K562 (cell line): ENCODE data around the gene CD84. TPM values are rescaled to one million over a fixed set of nuclear protein-coding genes. Genes with fewer than 3 reads are reported as not detected.

Experiments
- CHD2 ChIP-seq: IDR thresholded peaks from 2 replicates; pipeline ENCODE4 v1.6.1; 2011; ENCODE audit warnings: low read depth, low read length
- KAT2B ChIP-seq: IDR thresholded peaks from one replicate; pipeline ENCODE4 v1.6.1; 2012; ENCODE audit warnings: low read depth, mild to moderate bottlenecking, control low read depth, inconsistent platforms, low read length, moderate library complexity
- LEF1 ChIP-seq: fragments of 450-650 bp; IDR thresholded peaks from 2 replicates; pipeline ENCODE4 v1.6.1; 2016; ENCODE audit warnings: mild to moderate bottlenecking
- MEIS2 ChIP-seq: fragments of 450-650 bp; IDR thresholded peaks from 2 replicates; pipeline ENCODE4 v1.6.1; 2014; ENCODE audit warnings: mild to moderate bottlenecking; ENCODE audit not compliant: partially characterized antibody
- TRIM24 ChIP-seq, 2 experiments: fragments of 450-650 bp; IDR thresholded peaks; 2 replicates each; pipeline ENCODE4 v1.6.1; 2016
- polyA plus RNA-seq, 8 experiments: library from polyadenylated mRNA; depleted of rRNA in 4 of 8; stranded (reverse) in 5 of 8; unstranded in 3 of 8; fragments of >200 nt; fragmentation: Nextera tagmentation in 2 of 8; fragmentation: Illumina TruSeq in 1 of 8; extraction: Ambion mirVana in 2 of 8; extraction: Trizol in 1 of 8; gene quantifications; 2 replicates each; pipeline versions ENCODE4 v1.2.1 to v1.2.3, GENCODE V29; 2011 to 2014; ENCODE audit warnings: inconsistent platforms in 1 of 8, missing spikeins in 1 of 8
- total RNA-seq, 7 experiments: library from RNA; depleted of rRNA in 6 of 7; stranded (reverse); fragments of >200 nt in 6 of 7; fragmentation: Illumina TruSeq in 2 of 7; extraction: Trizol in 2 of 7; gene quantifications; 2 replicates each; pipeline versions ENCODE4 v1.2.1 to v1.2.3, GENCODE V29; 2011 to 2021; ENCODE audit warnings: low replicate concordance in 1 of 7
- TF ChIP-seq, protein P1 (sequence below): fragments of 450-650 bp; IDR thresholded peaks from 2 replicates; pipeline ENCODE4 v1.6.1; 2016; ENCODE audit warnings: low read depth, mild to moderate bottlenecking, moderate library complexity
- TF ChIP-seq, protein P2 (sequence below), 2 experiments: fragments of 450-650 bp; formaldehyde crosslinking in 1 of 2; IDR thresholded peaks; 2 replicates each; pipeline versions ENCODE4 v1.4.0 to v1.6.1; 2014 to 2020; ENCODE audit warnings: mild to moderate bottlenecking in 2 of 2, borderline replicate concordance in 1 of 2, low read depth in 1 of 2
- TF ChIP-seq, protein P3 (sequence below): sonication (generic); formaldehyde crosslinking; IDR thresholded peaks from 2 replicates; pipeline ENCODE4 v1.8.1; 2022; ENCODE audit warnings: missing genetic modification reagents
- TF ChIP-seq, protein P4 (sequence below): sonication (generic); formaldehyde crosslinking; IDR thresholded peaks from 2 replicates; pipeline ENCODE4 v1.4.0; 2020; ENCODE audit warnings: mild to moderate bottlenecking, missing genetic modification reagents
- TF ChIP-seq, protein P5 (sequence below): sonication (generic); formaldehyde crosslinking; IDR thresholded peaks from 2 replicates; pipeline ENCODE4 v1.8.0; 2023; ENCODE audit warnings: mild to moderate bottlenecking, missing genetic modification reagents

Gene CD84
- total and polyA plus RNA-seq, 9 of the 15 experiments (the other 6 are each of a cell fraction or from before 2014, with no cell fraction given): 0.82 to 6.8 (median 2.0) TPM

DNA sequence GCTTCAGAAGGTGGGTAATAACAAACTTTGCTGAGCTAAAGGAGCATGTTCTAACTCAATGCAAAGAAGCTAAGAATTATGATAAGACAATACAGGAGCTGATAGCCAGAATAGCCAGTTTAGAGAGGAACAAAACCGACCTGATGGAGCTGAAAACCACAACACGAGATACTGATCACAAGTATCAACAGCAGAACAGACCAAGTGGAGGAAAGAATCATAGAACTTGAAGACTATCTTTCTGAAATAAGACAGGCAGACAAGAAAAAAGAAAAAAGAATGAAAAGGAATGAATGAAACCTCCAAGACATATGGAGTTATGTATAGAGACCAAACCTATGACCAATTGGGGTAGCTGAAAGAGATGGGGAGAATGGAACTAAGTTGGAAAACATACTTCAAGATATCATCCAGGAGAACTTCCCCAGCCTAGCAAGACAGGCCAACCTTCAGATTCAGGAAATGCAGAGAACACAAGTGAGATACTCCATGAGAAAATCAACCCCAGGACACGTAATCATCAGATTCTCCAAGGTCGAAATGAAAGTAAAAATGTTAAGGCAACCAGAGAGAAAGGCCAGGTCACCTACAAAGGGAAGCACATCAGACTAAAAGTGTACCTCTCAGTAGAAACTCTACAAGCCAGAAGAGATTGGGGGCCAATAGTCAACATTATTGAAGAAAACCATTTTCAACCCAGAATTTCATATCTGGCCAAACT lies 20.5 kb downstream of the CD84 start (continued):
- TF ChIP-seq TRIM24 (IDR thresholded peaks at IDR 0.05) (0 out of 4 replicates have a peak, but pooled peaks of 1 of the 2 experiments have one; percentile 44), LEF1 (peak; percentile 39; the same call in 1 of the 2 replicates), MEIS2 (peak; percentile 3), KAT2B (no peak), CHD2 (no peak)
- TF ChIP-seq, protein P1, sequence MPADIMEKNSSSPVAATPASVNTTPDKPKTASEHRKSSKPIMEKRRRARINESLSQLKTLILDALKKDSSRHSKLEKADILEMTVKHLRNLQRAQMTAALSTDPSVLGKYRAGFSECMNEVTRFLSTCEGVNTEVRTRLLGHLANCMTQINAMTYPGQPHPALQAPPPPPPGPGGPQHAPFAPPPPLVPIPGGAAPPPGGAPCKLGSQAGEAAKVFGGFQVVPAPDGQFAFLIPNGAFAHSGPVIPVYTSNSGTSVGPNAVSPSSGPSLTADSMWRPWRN: no peak; the same call in 1 of the 2 replicates
- TF ChIP-seq, protein P2, sequence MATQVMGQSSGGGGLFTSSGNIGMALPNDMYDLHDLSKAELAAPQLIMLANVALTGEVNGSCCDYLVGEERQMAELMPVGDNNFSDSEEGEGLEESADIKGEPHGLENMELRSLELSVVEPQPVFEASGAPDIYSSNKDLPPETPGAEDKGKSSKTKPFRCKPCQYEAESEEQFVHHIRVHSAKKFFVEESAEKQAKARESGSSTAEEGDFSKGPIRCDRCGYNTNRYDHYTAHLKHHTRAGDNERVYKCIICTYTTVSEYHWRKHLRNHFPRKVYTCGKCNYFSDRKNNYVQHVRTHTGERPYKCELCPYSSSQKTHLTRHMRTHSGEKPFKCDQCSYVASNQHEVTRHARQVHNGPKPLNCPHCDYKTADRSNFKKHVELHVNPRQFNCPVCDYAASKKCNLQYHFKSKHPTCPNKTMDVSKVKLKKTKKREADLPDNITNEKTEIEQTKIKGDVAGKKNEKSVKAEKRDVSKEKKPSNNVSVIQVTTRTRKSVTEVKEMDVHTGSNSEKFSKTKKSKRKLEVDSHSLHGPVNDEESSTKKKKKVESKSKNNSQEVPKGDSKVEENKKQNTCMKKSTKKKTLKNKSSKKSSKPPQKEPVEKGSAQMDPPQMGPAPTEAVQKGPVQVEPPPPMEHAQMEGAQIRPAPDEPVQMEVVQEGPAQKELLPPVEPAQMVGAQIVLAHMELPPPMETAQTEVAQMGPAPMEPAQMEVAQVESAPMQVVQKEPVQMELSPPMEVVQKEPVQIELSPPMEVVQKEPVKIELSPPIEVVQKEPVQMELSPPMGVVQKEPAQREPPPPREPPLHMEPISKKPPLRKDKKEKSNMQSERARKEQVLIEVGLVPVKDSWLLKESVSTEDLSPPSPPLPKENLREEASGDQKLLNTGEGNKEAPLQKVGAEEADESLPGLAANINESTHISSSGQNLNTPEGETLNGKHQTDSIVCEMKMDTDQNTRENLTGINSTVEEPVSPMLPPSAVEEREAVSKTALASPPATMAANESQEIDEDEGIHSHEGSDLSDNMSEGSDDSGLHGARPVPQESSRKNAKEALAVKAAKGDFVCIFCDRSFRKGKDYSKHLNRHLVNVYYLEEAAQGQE (IDR thresholded peaks at IDR 0.05; ENCODE audit: borderline replicate concordance): peak; percentile 61; the same call in 1 of the 2 replicates
- TF ChIP-seq, protein P2 (CRISPR knock-in tag; IDR thresholded peaks at IDR 0.05; ENCODE audit: low read depth): no peak
- TF ChIP-seq, protein P3, sequence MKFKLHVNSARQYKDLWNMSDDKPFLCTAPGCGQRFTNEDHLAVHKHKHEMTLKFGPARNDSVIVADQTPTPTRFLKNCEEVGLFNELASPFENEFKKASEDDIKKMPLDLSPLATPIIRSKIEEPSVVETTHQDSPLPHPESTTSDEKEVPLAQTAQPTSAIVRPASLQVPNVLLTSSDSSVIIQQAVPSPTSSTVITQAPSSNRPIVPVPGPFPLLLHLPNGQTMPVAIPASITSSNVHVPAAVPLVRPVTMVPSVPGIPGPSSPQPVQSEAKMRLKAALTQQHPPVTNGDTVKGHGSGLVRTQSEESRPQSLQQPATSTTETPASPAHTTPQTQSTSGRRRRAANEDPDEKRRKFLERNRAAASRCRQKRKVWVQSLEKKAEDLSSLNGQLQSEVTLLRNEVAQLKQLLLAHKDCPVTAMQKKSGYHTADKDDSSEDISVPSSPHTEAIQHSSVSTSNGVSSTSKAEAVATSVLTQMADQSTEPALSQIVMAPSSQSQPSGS (CRISPR knock-in tag): no peak
- TF ChIP-seq, protein P4, sequence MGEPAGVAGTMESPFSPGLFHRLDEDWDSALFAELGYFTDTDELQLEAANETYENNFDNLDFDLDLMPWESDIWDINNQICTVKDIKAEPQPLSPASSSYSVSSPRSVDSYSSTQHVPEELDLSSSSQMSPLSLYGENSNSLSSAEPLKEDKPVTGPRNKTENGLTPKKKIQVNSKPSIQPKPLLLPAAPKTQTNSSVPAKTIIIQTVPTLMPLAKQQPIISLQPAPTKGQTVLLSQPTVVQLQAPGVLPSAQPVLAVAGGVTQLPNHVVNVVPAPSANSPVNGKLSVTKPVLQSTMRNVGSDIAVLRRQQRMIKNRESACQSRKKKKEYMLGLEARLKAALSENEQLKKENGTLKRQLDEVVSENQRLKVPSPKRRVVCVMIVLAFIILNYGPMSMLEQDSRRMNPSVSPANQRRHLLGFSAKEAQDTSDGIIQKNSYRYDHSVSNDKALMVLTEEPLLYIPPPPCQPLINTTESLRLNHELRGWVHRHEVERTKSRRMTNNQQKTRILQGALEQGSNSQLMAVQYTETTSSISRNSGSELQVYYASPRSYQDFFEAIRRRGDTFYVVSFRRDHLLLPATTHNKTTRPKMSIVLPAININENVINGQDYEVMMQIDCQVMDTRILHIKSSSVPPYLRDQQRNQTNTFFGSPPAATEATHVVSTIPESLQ (CRISPR knock-in tag): no peak
- TF ChIP-seq, protein P5, sequence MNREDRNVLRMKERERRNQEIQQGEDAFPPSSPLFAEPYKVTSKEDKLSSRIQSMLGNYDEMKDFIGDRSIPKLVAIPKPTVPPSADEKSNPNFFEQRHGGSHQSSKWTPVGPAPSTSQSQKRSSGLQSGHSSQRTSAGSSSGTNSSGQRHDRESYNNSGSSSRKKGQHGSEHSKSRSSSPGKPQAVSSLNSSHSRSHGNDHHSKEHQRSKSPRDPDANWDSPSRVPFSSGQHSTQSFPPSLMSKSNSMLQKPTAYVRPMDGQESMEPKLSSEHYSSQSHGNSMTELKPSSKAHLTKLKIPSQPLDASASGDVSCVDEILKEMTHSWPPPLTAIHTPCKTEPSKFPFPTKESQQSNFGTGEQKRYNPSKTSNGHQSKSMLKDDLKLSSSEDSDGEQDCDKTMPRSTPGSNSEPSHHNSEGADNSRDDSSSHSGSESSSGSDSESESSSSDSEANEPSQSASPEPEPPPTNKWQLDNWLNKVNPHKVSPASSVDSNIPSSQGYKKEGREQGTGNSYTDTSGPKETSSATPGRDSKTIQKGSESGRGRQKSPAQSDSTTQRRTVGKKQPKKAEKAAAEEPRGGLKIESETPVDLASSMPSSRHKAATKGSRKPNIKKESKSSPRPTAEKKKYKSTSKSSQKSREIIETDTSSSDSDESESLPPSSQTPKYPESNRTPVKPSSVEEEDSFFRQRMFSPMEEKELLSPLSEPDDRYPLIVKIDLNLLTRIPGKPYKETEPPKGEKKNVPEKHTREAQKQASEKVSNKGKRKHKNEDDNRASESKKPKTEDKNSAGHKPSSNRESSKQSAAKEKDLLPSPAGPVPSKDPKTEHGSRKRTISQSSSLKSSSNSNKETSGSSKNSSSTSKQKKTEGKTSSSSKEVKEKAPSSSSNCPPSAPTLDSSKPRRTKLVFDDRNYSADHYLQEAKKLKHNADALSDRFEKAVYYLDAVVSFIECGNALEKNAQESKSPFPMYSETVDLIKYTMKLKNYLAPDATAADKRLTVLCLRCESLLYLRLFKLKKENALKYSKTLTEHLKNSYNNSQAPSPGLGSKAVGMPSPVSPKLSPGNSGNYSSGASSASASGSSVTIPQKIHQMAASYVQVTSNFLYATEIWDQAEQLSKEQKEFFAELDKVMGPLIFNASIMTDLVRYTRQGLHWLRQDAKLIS (CRISPR knock-in tag): no peak
